ENCODE measurements around the gene OXA1L. TPM values are rescaled to one million over a fixed set of nuclear protein-coding genes. Genes with fewer than 3 reads are reported as not detected.

Gene OXA1L
- total and polyA plus RNA-seq, 2 of the 13 experiments (the other 11 are each of a cell fraction or from before 2014, with no cell fraction given) = 230 to 589 TPM

DNA sequence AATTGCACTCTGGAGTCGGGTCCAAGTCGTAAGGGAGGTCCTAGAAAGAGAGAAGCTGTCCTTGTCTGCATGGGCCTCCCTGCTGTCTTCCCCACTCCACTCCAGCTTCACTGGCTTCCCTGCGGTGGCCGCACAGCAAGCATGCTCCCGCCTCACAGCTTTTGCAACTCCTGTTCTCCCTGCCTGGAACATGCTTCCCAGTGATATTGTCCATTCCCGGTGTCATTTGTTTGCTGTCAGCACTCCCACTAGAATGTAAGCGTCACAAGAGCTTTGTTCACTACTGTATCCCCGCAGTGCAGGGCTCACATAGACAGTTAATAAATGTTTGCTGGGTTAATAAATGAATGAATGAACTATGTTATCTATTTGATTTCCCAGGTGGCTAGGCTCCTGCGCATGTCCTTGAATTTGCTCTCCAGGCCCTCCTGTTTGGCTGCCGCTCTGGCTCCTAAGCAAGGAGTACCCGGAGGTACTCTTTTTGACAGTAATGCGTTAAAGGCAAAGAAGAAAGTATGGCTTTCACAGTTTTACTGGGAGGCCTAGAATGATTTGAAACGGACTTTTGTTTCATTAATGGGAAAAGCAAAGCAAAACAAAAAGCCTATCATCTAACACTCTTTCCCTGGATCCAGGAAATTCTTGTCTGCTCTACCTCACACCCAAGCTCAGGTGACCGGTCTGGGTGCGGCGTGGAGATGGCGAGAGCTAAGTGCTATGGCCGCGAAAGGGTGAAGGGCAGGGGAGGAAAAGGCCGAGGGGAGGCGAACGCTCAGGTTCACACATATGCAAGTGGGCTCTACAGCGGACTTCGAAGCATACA, 54.9 kb downstream of the OXA1L start (continued):
- TF ChIP-seq ZNF260 (CRISPR knock-in tag; IDR thresholded peaks at IDR 0.05; ENCODE audit: borderline replicate concordance, low read depth) (no peak), PATZ1 (CRISPR knock-in tag; IDR thresholded peaks at IDR 0.05) (peak; percentile 64), FOSL1 (CRISPR knock-in tag; IDR thresholded peaks at IDR 0.05; ENCODE audit: borderline replicate concordance) (no peak), HHEX (CRISPR knock-in tag; IDR thresholded peaks at IDR 0.05) (no peak), ZNF775 (CRISPR knock-in tag; IDR thresholded peaks at IDR 0.05; ENCODE audit: borderline replicate concordance) (peak; percentile 67; the same call in 1 of the 2 replicates), MIER2 (CRISPR knock-in tag; IDR thresholded peaks at IDR 0.05) (peak; percentile 30; the same call in 1 of the 2 replicates), TAF15 (IDR thresholded peaks at IDR 0.05; ENCODE audit: low read depth, low read length, poor library complexity, severe bottlenecking) (no peak), SP4 (CRISPR knock-in tag; IDR thresholded peaks at IDR 0.05) (peak; percentile 62), SMAD9 (CRISPR knock-in tag; IDR thresholded peaks at IDR 0.05) (peak; percentile 98), TRIM22 (IDR thresholded peaks at IDR 0.05) (no peak), ZFY (CRISPR knock-in tag; IDR thresholded peaks at IDR 0.05) (peak; percentile 64), KLF6 (CRISPR knock-in tag; IDR thresholded peaks at IDR 0.05) (peak; percentile 96), ZNF546 (CRISPR knock-in tag; conservative IDR thresholded peaks at IDR 0.05) (peak; percentile 97; the same call in 1 of the 2 replicates), MIXL1 (CRISPR knock-in tag; IDR thresholded peaks at IDR 0.05) (peak; percentile 79), TIGD3 (CRISPR knock-in tag; IDR thresholded peaks at IDR 0.05; ENCODE audit: borderline replicate concordance) (no peak), RFX1 (IDR thresholded peaks at IDR 0.05) (no peak)
- TF ChIP-seq, protein P1, sequence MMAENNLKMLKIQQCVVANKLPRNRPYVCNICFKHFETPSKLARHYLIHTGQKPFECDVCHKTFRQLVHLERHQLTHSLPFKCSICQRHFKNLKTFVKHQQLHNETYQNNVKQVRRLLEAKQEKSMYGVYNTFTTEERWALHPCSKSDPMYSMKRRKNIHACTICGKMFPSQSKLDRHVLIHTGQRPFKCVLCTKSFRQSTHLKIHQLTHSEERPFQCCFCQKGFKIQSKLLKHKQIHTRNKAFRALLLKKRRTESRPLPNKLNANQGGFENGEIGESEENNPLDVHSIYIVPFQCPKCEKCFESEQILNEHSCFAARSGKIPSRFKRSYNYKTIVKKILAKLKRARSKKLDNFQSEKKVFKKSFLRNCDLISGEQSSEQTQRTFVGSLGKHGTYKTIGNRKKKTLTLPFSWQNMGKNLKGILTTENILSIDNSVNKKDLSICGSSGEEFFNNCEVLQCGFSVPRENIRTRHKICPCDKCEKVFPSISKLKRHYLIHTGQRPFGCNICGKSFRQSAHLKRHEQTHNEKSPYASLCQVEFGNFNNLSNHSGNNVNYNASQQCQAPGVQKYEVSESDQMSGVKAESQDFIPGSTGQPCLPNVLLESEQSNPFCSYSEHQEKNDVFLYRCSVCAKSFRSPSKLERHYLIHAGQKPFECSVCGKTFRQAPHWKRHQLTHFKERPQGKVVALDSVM (CRISPR knock-in tag; IDR thresholded peaks at IDR 0.05) = no peak
- TF ChIP-seq, protein P2, sequence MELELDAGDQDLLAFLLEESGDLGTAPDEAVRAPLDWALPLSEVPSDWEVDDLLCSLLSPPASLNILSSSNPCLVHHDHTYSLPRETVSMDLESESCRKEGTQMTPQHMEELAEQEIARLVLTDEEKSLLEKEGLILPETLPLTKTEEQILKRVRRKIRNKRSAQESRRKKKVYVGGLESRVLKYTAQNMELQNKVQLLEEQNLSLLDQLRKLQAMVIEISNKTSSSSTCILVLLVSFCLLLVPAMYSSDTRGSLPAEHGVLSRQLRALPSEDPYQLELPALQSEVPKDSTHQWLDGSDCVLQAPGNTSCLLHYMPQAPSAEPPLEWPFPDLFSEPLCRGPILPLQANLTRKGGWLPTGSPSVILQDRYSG (CRISPR knock-in tag; IDR thresholded peaks at IDR 0.05) = peak; percentile 89
- TF ChIP-seq, protein P3, sequence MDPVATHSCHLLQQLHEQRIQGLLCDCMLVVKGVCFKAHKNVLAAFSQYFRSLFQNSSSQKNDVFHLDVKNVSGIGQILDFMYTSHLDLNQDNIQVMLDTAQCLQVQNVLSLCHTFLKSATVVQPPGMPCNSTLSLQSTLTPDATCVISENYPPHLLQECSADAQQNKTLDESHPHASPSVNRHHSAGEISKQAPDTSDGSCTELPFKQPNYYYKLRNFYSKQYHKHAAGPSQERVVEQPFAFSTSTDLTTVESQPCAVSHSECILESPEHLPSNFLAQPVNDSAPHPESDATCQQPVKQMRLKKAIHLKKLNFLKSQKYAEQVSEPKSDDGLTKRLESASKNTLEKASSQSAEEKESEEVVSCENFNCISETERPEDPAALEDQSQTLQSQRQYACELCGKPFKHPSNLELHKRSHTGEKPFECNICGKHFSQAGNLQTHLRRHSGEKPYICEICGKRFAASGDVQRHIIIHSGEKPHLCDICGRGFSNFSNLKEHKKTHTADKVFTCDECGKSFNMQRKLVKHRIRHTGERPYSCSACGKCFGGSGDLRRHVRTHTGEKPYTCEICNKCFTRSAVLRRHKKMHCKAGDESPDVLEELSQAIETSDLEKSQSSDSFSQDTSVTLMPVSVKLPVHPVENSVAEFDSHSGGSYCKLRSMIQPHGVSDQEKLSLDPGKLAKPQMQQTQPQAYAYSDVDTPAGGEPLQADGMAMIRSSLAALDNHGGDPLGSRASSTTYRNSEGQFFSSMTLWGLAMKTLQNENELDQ (CRISPR knock-in tag; IDR thresholded peaks at IDR 0.05; ENCODE audit: borderline replicate concordance) = peak; percentile 78; the same call in 1 of the 2 replicates

All from HepG2 (cell line).